Panc1 (cell line): ENCODE measurements around the gene BPTF. TPM values are rescaled to one million over a fixed set of nuclear protein-coding genes. Genes with fewer than 3 reads are reported as not detected.

Experiments
- ATAC-seq: fragments of 200-7000 bp; cut with Tn5 transposase; 2 replicates; pipeline ENCODE4 v1.9.1; 2020; ENCODE audit warnings: mild to moderate bottlenecking, moderate library complexity
- BruUV-seq: library from RNA; stranded (reverse); fragments of 400-500 nt; replicated peaks from 2 replicates; lab custom pipeline; 2021; lab: Mats Ljungman, UMichigan
- CTCF ChIA-PET: fragments of 300-600 bp; sonication (Branson Sonifier 250); formaldehyde crosslinking; loops from one replicate; lab custom pipeline; 2022; ENCODE audit warnings: antibody characterized with exemption; lab: Charles Lee
- POLR2A ChIA-PET: fragments of 300-600 bp; sonication (Branson Sonifier 250); formaldehyde crosslinking; loops from one replicate; lab custom pipeline; 2022; ENCODE audit warnings: antibody characterized with exemption; lab: Charles Lee
- DNase-seq: peaks from one replicate; pipeline ENCODE4 v3.0.0-alpha.2; 2010; ENCODE audit warnings: low read depth, low spot score
- H3K27ac ChIP-seq: 2 replicates; pipeline ENCODE4 v1.5.1; 2011; ENCODE audit warnings: mild to moderate bottlenecking, low read length, inconsistent platforms
- H3K27me3 ChIP-seq: fragments of 200-500 bp; sonication (Bioruptor generic); 2 replicates; pipeline ENCODE4 v1.6.0; 2014; ENCODE audit warnings: low read length, inconsistent platforms; ENCODE audit not compliant: control insufficient read depth, insufficient read depth
- H3K36me3 ChIP-seq: fragments of 200-500 bp; sonication (Bioruptor generic); 2 replicates; pipeline ENCODE4 v1.5.1; 2014; ENCODE audit warnings: inconsistent platforms, mild to moderate bottlenecking, low read length, moderate library complexity; ENCODE audit not compliant: control insufficient read depth, insufficient read depth
- H3K4me1 ChIP-seq: 2 replicates; pipeline ENCODE4 v1.5.1; 2011; ENCODE audit warnings: inconsistent platforms, mild to moderate bottlenecking, low read length, moderate library complexity; ENCODE audit not compliant: control insufficient read depth, insufficient read depth
- H3K4me3 ChIP-seq, 2 experiments: 2 replicates each; pipeline ENCODE4 v1.5.1; 2011 to 2012; ENCODE audit warnings: low read depth in 2 of 2, low read length in 2 of 2, mild to moderate bottlenecking in 2 of 2, inconsistent platforms in 1 of 2, moderate library complexity in 1 of 2
- H3K9me3 ChIP-seq: fragments of 200-500 bp; sonication (Bioruptor generic); 2 replicates; pipeline ENCODE4 v1.5.1; 2014; ENCODE audit warnings: low read depth, mild to moderate bottlenecking, inconsistent platforms, low read length, moderate library complexity; ENCODE audit not compliant: control insufficient read depth, insufficient read depth
- CTCF ChIP-seq: fragments of 450-650 bp; IDR thresholded peaks from 2 replicates; pipeline ENCODE4 v1.5.1; 2017; ENCODE audit warnings: mild to moderate bottlenecking
- POLR2AphosphoS5 ChIP-seq: IDR thresholded peaks from 2 replicates; pipeline ENCODE4 v1.6.1; 2012; ENCODE audit warnings: mild to moderate bottlenecking, low read depth, low read length, moderate library complexity
- REST ChIP-seq, 2 experiments: IDR thresholded peaks; 2 replicates each; pipeline ENCODE4 v1.6.1; 2011 to 2012; ENCODE audit warnings: low read depth in 2 of 2, control low read depth in 1 of 2, low read length in 1 of 2, mild to moderate bottlenecking in 1 of 2, moderate library complexity in 1 of 2; ENCODE audit not compliant: insufficient read depth in 1 of 2
- SIN3A ChIP-seq: IDR thresholded peaks from 2 replicates; pipeline ENCODE4 v1.6.1; 2012; ENCODE audit warnings: low read depth, mild to moderate bottlenecking, low read length, moderate library complexity, borderline replicate concordance; ENCODE audit not compliant: insufficient read depth
- TCF7L2 ChIP-seq: IDR thresholded peaks from 2 replicates; pipeline ENCODE4 v1.6.1; 2011; ENCODE audit warnings: mild to moderate bottlenecking, low read depth, low read length, inconsistent platforms
- in situ Hi-C: cut with HindIII; loops from 2 replicates; pipeline ENCODE4 v1.10.0; 2016; ENCODE audit warnings: low sequenced_read_pairs, low pct_unique_long_range_greater_than_20kb
- intact Hi-C: fragments of 100-400 bp; cut with micrococcal nuclease; formaldehyde crosslinking; loops from one replicate; pipeline ENCODE4 v1.10.0; 2022; ENCODE audit not compliant: unreplicated experiment
- total RNA-seq: library from RNA; stranded (reverse); gene quantifications from one replicate; pipeline ENCODE4 v1.2.1, GENCODE V29; 2021; ENCODE audit not compliant: unreplicated experiment

Gene BPTF
- total RNA-seq, 1 experiment from 2014 or later: 51.1 TPM

DNA sequence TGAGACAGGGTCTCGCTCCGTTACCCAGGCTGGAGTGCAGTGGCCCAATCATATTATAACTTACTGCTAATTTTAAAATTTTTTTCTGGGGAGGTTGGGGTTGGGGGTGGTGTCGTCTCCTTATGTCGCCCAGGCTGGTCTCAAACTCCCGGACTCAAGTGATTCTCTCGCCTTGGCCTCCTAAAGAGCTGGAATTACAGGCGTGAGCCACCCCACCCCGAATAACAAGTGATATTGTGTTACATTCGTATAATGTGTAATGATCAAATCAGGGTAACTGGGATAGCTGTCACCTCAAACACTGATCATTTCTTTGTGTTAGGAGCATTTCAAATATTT, 194.0 kb downstream of the BPTF start:
- in situ Hi-C loops: no loop called here
- no TSS peak for BruUV-seq

GRCh38 chr17:68019675-68020408, 194.5 kb downstream of the BPTF start:
- no TSS peak for BruUV-seq
- DNase-seq (peak; percentile 95), ATAC-seq (peak; percentile 97)
- ChIA-PET CTCF (no interaction called here), POLR2A (interaction anchor here (0.6 to 1.1 kb wide), 3 partner anchors 8 to 20 kb away, joined by 3 to 4 read pairs (median 3); partner anchors contain the start of gene KPNA2)
- Histone ChIP-seq H3K4me1 (peaks cover 4% of the 10 kb centered on the region; the same call in 1 of the 2 replicates), H3K27ac (peak overlapping the region; percentile 79), H3K36me3 (no peaks in the 10 kb centered on the region), H3K27me3 (no peaks in the 10 kb centered on the region), H3K4me3 (peak overlapping the region; percentile 55 to 78), H3K9me3 (no peaks in the 10 kb centered on the region)
- intact Hi-C loops (no loop called here), in situ Hi-C loops (no loop called here)
- TF ChIP-seq SIN3A (0 out of 2 replicates have a peak, but pooled peaks have one; percentile 49), CTCF (no peak; the same call in 1 of the 2 replicates), TCF7L2 (peak; percentile 39; the same call in 1 of the 2 replicates), REST (IDR thresholded peaks at IDR 0.05; ENCODE audit: insufficient read depth in 1 of 2, low read depth in 2 of 2, low read length in 1 of 2) (no peak)

More for the DNA sequence above, 194.0 kb downstream of the BPTF start:
- no peak for DNase-seq
- ChIA-PET POLR2A (interaction anchor here (0.7 to 1.1 kb wide), 2 partner anchors 8 to 16 kb away, joined by 3 to 4 read pairs; partner anchors contain the start of gene KPNA2), CTCF (no interaction called here)
- Histone ChIP-seq H3K27ac (peak overlapping the region; percentile 57; the same call in 1 of the 2 replicates), H3K9me3 (no peaks in the 10 kb centered on the region), H3K4me3 (peak overlapping the region; percentile 7 to 20; a peak in 3 of 4 replicates), H3K36me3 (no peaks in the 10 kb centered on the region), H3K27me3 (no peaks in the 10 kb centered on the region), H3K4me1 (peaks cover 4% of the 10 kb centered on the region; the same call in 1 of the 2 replicates)
- ATAC-seq: peak; percentile 45; the same call in 1 of the 2 replicates
- TF ChIP-seq CTCF (no peak), TCF7L2 (no peak), POLR2AphosphoS5 (no peak), REST (IDR thresholded peaks at IDR 0.05; ENCODE audit: insufficient read depth in 1 of 2, low read depth in 2 of 2, low read length in 1 of 2) (no peak), SIN3A (no peak)
- intact Hi-C loops: no loop called here
